ENCODE data around the gene SLC45A1.

SLC45A1 gene

GRCh38 chr1:8365661-8366362, 47.9 kb downstream of the SLC45A1 start:
- no peaks in the 10 kb centered on the region for H3K9me3 ChIP-seq (ENCODE audit: control insufficient read depth in 5 of 5, low read length in 5 of 5)
- no peak overlapping the region for H3K9ac ChIP-seq (ENCODE audit: low read length in 5 of 5)
- no peak overlapping the region for H3K4me3 ChIP-seq (ENCODE audit: low read depth in 1 of 5, low read length in 5 of 5)
- H3K27ac ChIP-seq (ENCODE audit: low read depth, low read length): no peak overlapping the region
- H3K27me3 ChIP-seq (ENCODE audit: control insufficient read depth in 5 of 5, insufficient read depth in 4 of 5, low read length in 5 of 5): no peaks in the 10 kb centered on the region
- peaks cover 9 to 61% (median 52%) of the 10 kb centered on the region in 5 donors for H3K4me1 ChIP-seq (ENCODE audit: control insufficient read depth in 5 of 5, insufficient read depth in 5 of 5, low read length in 5 of 5)
- peaks cover 2 to 55% (median 53%) of the 10 kb centered on the region in 5 donors for H3K36me3 ChIP-seq (ENCODE audit: control insufficient read depth in 5 of 5, insufficient read depth in 5 of 5, low read length in 5 of 5)

- Histone ChIP-seq H3K27ac (ENCODE audit: low read depth, low read length) (peak overlapping the region; percentile 34), H3K9ac (ENCODE audit: low read length in 5 of 5) (no peak overlapping the region), H3K9me3 (ENCODE audit: control insufficient read depth in 5 of 5, low read length in 5 of 5) (no peaks in the 10 kb centered on the region), H3K4me1 (ENCODE audit: control insufficient read depth in 5 of 5, insufficient read depth in 5 of 5, low read length in 5 of 5) (peaks cover 26 to 77% (median 70%) of the 10 kb centered on the region in 5 donors), H3K4me3 (ENCODE audit: low read depth in 1 of 5, low read length in 5 of 5) (no peak overlapping the region), H3K36me3 (ENCODE audit: control insufficient read depth in 5 of 5, insufficient read depth in 5 of 5, low read length in 5 of 5) (peaks cover 2 to 39% (median 34%) of the 10 kb centered on the region in 5 donors), H3K27me3 (ENCODE audit: control insufficient read depth in 5 of 5, insufficient read depth in 4 of 5, low read length in 5 of 5) (no peaks in the 10 kb centered on the region)
These were observed 49.8 kb downstream of the SLC45A1 start for GRCh38 chr1:8367571-8368194.

GRCh38 chr1:8368956-8369639, 51.2 kb downstream of the SLC45A1 start:
- H3K9me3 ChIP-seq (ENCODE audit: control insufficient read depth in 5 of 5, low read length in 5 of 5): no peaks in the 10 kb centered on the region
- H3K36me3 ChIP-seq (ENCODE audit: control insufficient read depth in 5 of 5, insufficient read depth in 5 of 5, low read length in 5 of 5): peaks cover 2 to 28% (median 23%) of the 10 kb centered on the region in 5 donors
- H3K9ac ChIP-seq (ENCODE audit: low read length in 5 of 5): no peak overlapping the region
- H3K4me1 ChIP-seq (ENCODE audit: control insufficient read depth in 5 of 5, insufficient read depth in 5 of 5, low read length in 5 of 5): peaks cover 36 to 77% (median 70%) of the 10 kb centered on the region in 5 donors
- peak overlapping the region; percentile 65 for H3K27ac ChIP-seq (ENCODE audit: low read depth, low read length)
- H3K4me3 ChIP-seq (ENCODE audit: low read depth in 1 of 5, low read length in 5 of 5): no peak overlapping the region
- H3K27me3 ChIP-seq (ENCODE audit: control insufficient read depth in 5 of 5, insufficient read depth in 4 of 5, low read length in 5 of 5): no peaks in the 10 kb centered on the region

DNA sequence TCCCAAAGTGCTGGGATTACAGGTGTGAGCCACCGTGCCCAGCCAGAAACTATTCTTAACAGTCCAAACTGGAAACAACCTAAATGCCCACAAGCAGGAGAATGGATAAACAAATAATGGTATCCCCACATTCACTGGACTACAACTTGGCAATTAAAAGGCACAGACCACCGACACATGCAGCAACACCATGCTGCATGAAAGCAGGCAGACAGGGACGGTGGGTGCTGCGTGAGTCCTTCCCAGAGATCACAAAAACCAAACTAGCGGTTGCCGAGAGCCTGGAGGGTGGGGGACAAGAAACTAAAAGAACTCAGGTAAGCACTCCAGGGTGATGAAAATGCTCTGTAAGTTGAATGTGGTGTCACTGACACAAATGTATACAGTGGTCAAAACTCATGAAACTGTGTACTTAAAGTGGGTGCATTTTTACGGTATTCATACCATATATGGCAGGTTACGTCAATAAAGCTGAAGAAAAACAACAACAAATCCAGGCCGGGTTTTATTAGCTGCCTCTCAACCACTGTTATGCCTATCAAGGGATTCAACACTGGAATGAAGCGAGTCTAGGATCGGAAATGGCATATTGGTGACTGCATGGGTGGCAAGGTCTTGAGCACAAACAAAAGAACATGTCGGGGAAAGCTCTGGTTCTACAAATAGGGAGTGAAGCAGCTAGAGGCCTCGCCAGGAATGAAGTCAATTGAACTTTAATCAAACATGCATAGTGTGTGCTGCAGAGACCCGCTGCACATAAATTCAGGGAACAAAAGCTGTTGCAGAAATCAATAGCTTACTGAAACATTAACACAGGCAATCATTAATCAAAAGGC, 52.4 kb downstream of the SLC45A1 start:
- H3K9ac ChIP-seq (ENCODE audit: low read length in 5 of 5): no peak overlapping the region
- H3K9me3 ChIP-seq (ENCODE audit: control insufficient read depth in 5 of 5, low read length in 5 of 5): no peaks in the 10 kb centered on the region
- peaks cover under 1 to 18% (median 13%) of the 10 kb centered on the region in 5 donors for H3K36me3 ChIP-seq (ENCODE audit: control insufficient read depth in 5 of 5, insufficient read depth in 5 of 5, low read length in 5 of 5)
- H3K4me1 ChIP-seq (ENCODE audit: control insufficient read depth in 5 of 5, insufficient read depth in 5 of 5, low read length in 5 of 5): peaks cover 36 to 75% (median 69%) of the 10 kb centered on the region in 5 donors
- H3K4me3 ChIP-seq (ENCODE audit: low read depth in 1 of 5, low read length in 5 of 5): peak overlapping the region in 2 of 5 donors; percentile 7 to 23
- peak overlapping the region; percentile 97 for H3K27ac ChIP-seq (ENCODE audit: low read depth, low read length)
- H3K27me3 ChIP-seq (ENCODE audit: control insufficient read depth in 5 of 5, insufficient read depth in 4 of 5, low read length in 5 of 5): no peaks in the 10 kb centered on the region

DNA sequence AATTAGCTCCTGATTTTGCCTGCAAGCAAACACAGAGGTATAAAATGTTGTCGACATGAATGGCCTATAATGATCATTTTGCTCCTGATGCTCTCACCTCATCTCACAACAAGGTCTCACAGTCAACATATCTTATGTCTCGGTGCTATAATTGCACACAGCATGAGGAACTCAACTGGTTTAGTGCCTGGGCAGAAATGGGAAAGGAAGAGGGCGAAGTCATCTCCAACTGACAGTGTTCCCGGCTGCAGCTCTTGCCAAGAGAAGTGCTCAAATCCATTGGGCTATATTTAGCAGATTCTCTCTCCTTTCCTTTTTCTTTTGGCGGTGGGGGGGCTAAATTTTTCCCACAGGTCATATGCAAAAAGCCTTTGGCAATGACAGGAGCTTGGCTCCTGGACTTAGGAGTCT, 53.0 kb downstream of the SLC45A1 start:
- H3K4me3 ChIP-seq (ENCODE audit: low read depth in 1 of 5, low read length in 5 of 5): peak overlapping the region in 3 of 5 donors; percentile 7 to 27 (median 23)
- H3K36me3 ChIP-seq (ENCODE audit: control insufficient read depth in 5 of 5, insufficient read depth in 5 of 5, low read length in 5 of 5): peaks cover 0 to 11% (median 7%) of the 10 kb centered on the region in 5 donors
- H3K9ac ChIP-seq (ENCODE audit: low read length in 5 of 5): peak overlapping the region in 2 of 5 donors; percentile 48 to 56
- no peaks in the 10 kb centered on the region for H3K9me3 ChIP-seq (ENCODE audit: control insufficient read depth in 5 of 5, low read length in 5 of 5)
- H3K27me3 ChIP-seq (ENCODE audit: control insufficient read depth in 5 of 5, insufficient read depth in 4 of 5, low read length in 5 of 5): no peaks in the 10 kb centered on the region
- H3K27ac ChIP-seq (ENCODE audit: low read depth, low read length): peak overlapping the region; percentile 97
- peaks cover 36 to 75% (median 69%) of the 10 kb centered on the region in 5 donors for H3K4me1 ChIP-seq (ENCODE audit: control insufficient read depth in 5 of 5, insufficient read depth in 5 of 5, low read length in 5 of 5)

DNA sequence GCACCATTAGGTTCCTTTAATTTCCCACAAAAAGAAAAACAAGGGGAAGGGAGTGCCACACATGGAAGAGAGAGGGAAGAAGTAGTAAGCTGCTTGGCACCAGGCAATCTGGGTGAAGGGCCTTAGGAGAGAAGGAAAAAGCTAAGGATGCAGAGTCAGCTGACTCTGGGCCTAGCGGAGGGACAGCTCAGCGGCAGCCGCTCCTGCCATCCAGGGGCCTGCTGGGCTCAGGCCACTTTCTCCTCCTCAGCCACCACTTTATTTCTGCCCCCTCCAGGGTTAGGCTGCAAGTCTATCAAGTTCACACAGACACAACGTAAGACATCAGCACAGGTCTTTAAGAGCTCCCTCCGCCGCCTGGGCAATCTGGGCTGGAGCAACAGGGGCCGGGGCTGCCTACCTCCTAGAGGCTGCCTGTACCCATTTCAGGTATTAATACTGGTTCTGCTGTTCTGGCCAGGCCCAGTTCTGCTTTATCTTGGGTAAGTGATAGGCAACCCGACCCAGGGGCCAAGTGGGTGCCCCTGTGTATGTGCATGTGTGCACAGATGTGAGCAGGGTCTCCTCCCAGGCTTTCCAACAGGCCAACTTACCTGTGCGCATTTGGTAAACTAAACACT, 53.6 kb downstream of the SLC45A1 start:
- Histone ChIP-seq H3K9ac (ENCODE audit: low read length in 5 of 5) (peak overlapping the region in 4 of 5 donors; percentile 31 to 56 (median 46)), H3K36me3 (ENCODE audit: control insufficient read depth in 5 of 5, insufficient read depth in 5 of 5, low read length in 5 of 5) (peaks cover 0 to 10% (median 3%) of the 10 kb centered on the region in 5 donors), H3K9me3 (ENCODE audit: control insufficient read depth in 5 of 5, low read length in 5 of 5) (no peaks in the 10 kb centered on the region), H3K27me3 (ENCODE audit: control insufficient read depth in 5 of 5, insufficient read depth in 4 of 5, low read length in 5 of 5) (no peaks in the 10 kb centered on the region), H3K27ac (ENCODE audit: low read depth, low read length) (peak overlapping the region; percentile 97), H3K4me1 (ENCODE audit: control insufficient read depth in 5 of 5, insufficient read depth in 5 of 5, low read length in 5 of 5) (peaks cover 36 to 77% (median 71%) of the 10 kb centered on the region in 5 donors), H3K4me3 (ENCODE audit: low read depth in 1 of 5, low read length in 5 of 5) (peak overlapping the region in 2 of 5 donors; percentile 24 to 27)

DNA sequence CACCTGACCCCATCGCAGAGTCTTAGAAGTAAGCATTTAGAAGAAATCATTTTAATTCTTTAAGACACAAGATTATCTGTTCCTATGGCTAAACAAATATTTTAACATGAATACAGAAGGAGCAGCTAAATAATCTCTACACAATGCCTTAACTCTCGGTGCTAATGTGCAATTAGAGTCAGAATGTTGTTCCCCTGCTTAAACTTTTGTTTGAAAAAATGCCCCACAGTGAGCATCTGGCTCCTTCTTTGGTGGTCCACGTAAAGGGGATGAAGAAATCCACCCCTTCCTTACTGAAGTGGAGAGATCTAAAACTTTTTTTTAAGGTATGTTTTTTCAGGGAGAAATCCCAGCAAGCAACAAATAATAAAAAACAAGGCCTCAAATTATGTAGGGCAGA, 55.2 kb downstream of the SLC45A1 start:
- H3K4me1 ChIP-seq (ENCODE audit: control insufficient read depth in 5 of 5, insufficient read depth in 5 of 5, low read length in 5 of 5): peaks cover 33 to 79% (median 72%) of the 10 kb centered on the region in 5 donors
- peak overlapping the region; percentile 97 for H3K27ac ChIP-seq (ENCODE audit: low read depth, low read length)
- H3K4me3 ChIP-seq (ENCODE audit: low read depth in 1 of 5, low read length in 5 of 5): peak overlapping the region in 2 of 5 donors; percentile 2 to 25
- peak overlapping the region in 3 of 5 donors; percentile 1 to 39 (median 11) for H3K9ac ChIP-seq (ENCODE audit: low read length in 5 of 5)
- H3K36me3 ChIP-seq (ENCODE audit: control insufficient read depth in 5 of 5, insufficient read depth in 5 of 5, low read length in 5 of 5): peaks cover 0 to 9% (median 6%) of the 10 kb centered on the region in 5 donors
- no peaks in the 10 kb centered on the region for H3K27me3 ChIP-seq (ENCODE audit: control insufficient read depth in 5 of 5, insufficient read depth in 4 of 5, low read length in 5 of 5)
- no peaks in the 10 kb centered on the region for H3K9me3 ChIP-seq (ENCODE audit: control insufficient read depth in 5 of 5, low read length in 5 of 5)

GRCh38 chr1:8373581-8374241, 55.8 kb downstream of the SLC45A1 start:
- Histone ChIP-seq H3K9ac (ENCODE audit: low read length in 5 of 5) (peak overlapping the region; percentile 9 to 41 (median 35)), H3K9me3 (ENCODE audit: control insufficient read depth in 5 of 5, low read length in 5 of 5) (no peaks in the 10 kb centered on the region), H3K4me1 (ENCODE audit: control insufficient read depth in 5 of 5, insufficient read depth in 5 of 5, low read length in 5 of 5) (peaks cover 35 to 84% (median 76%) of the 10 kb centered on the region in 5 donors), H3K27ac (ENCODE audit: low read depth, low read length) (peak overlapping the region; percentile 97), H3K27me3 (ENCODE audit: control insufficient read depth in 5 of 5, insufficient read depth in 4 of 5, low read length in 5 of 5) (no peaks in the 10 kb centered on the region), H3K4me3 (ENCODE audit: low read depth in 1 of 5, low read length in 5 of 5) (peak overlapping the region in 4 of 5 donors; percentile 2 to 44 (median 14)), H3K36me3 (ENCODE audit: control insufficient read depth in 5 of 5, insufficient read depth in 5 of 5, low read length in 5 of 5) (peaks cover 0 to 9% (median 6%) of the 10 kb centered on the region in 5 donors)

Measured in subcutaneous abdominal adipose tissue (tissue), 5 donors.